Activated CD4-positive, alpha-beta T cell treated with anti-CD3 and anti-CD28 coated beads, Interleukin-10, Interleukin-2, amounts not matched to agents 100 ng/mL and 50 ng/mL, durations not matched to agents 16 hours and 8 hours (primary cell): ENCODE measurements around the gene MXD1.
A peak's percentile ranks its signal among the peaks of the same experiment; 100 is the strongest.
"Not testable (repeated sequence)": the region's sequence is repeated elsewhere in the genome, so short reads cannot be mapped to it uniquely, and the experiment has no call there.

Source experiments
- DNase-seq: peaks from one replicate; pipeline ENCODE4 v3.0.0-alpha.2; 2020

MXD1 gene

GRCh38 chr2:69914950-69915945, at the start of gene MXD1:
Gene MXD1 (plus strand): TSS chr2:69915109. CDS start chr2:69915331, 222 bp downstream.
- no peak for DNase-seq

GRCh38 chr2:69888451-69888850, 26.5 kb upstream of the MXD1 start:
- no peak for DNase-seq

- no peak for DNase-seq
Measured at GRCh38 chr2:69889302-69889701, 25.6 kb upstream of the MXD1 start.

- no peak for DNase-seq
Measured at GRCh38 chr2:69890881-69891280, 24.0 kb upstream of the MXD1 start.

GRCh38 chr2:69892838-69893424, 22.0 kb upstream of the MXD1 start:
- DNase-seq, result not testable (repeated sequence)

GRCh38 chr2:69893684-69894551, 21.0 kb upstream of the MXD1 start, which contains the start of gene SNRNP27:
Gene SNRNP27 (plus strand): TSS chr2:69893956. CDS start chr2:69893985, 29 bp downstream.
- peak; percentile 87 for DNase-seq

GRCh38 chr2:69894737-69895136, 20.2 kb upstream of the MXD1 start:
- not testable (repeated sequence) for DNase-seq

GRCh38 chr2:69902213-69902922, 12.5 kb upstream of the MXD1 start:
- peak; percentile 24 for DNase-seq

GRCh38 chr2:69907216-69907615, 7.7 kb upstream of the MXD1 start:
- no peak for DNase-seq

GRCh38 chr2:69911985-69912563, 2.8 kb upstream of the MXD1 start:
- DNase-seq, result peak; percentile 67

- DNase-seq, result peak; percentile 100
Measured at GRCh38 chr2:69914164-69914949, 552 bp upstream of the MXD1 start.

- DNase-seq, result no peak
Measured at GRCh38 chr2:69916106-69916505, 1.2 kb downstream of the MXD1 start.

GRCh38 chr2:69917852-69918251, 2.9 kb downstream of the MXD1 start:
- no peak for DNase-seq

GRCh38 chr2:69918401-69918800, 3.5 kb downstream of the MXD1 start:
- DNase-seq, result no peak

- DNase-seq, result no peak
Measured at GRCh38 chr2:69923116-69923515, 8.2 kb downstream of the MXD1 start.

- no peak for DNase-seq
Measured at GRCh38 chr2:69926849-69927515, 12.1 kb downstream of the MXD1 start.

GRCh38 chr2:69931832-69932595, 17.1 kb downstream of the MXD1 start:
- no peak for DNase-seq

GRCh38 chr2:69932596-69932922, 17.6 kb downstream of the MXD1 start:
- DNase-seq, result peak; percentile 44

GRCh38 chr2:69933254-69933828, 18.4 kb downstream of the MXD1 start:
- no peak for DNase-seq
